GM12891 (cell line): ENCODE measurements around the gene BANF2.

Experiments used
- DNase-seq: peaks from one replicate; pipeline ENCODE4 v3.0.0; 2011; ENCODE audit warnings: low spot score; ENCODE audit not compliant: insufficient read length
- FAIRE-seq: peaks from 2 replicates; lab custom pipeline; 2011; peaks lifted over from hg19 to GRCh38; lab: Jason Lieb, UNC
- PAX5 ChIP-seq: IDR thresholded peaks from 2 replicates; pipeline ENCODE4 v1.6.1; 2011; ENCODE audit warnings: low read length, moderate library complexity, mild to moderate bottlenecking; ENCODE audit not compliant: insufficient read depth, severe bottlenecking
- POLR2A ChIP-seq: IDR thresholded peaks from 2 replicates; pipeline ENCODE4 v1.6.1; 2011; ENCODE audit warnings: low read depth, low read length, control low read depth
- POLR2AphosphoS5 ChIP-seq: IDR thresholded peaks from 2 replicates; pipeline ENCODE4 v1.6.1; 2011; ENCODE audit warnings: low read depth, low read length, control low read depth
- POU2F2 ChIP-seq: IDR thresholded peaks from 2 replicates; pipeline ENCODE4 v1.6.1; 2011; ENCODE audit warnings: low read depth, mild to moderate bottlenecking, control low read depth, low read length, moderate library complexity
- SPI1 ChIP-seq: IDR thresholded peaks from 2 replicates; pipeline ENCODE4 v1.6.1; 2011; ENCODE audit warnings: low read depth, low read length, control low read depth
- TAF1 ChIP-seq: IDR thresholded peaks from 2 replicates; pipeline ENCODE4 v1.6.1; 2011; ENCODE audit warnings: low read depth, low read length, control low read depth

The BANF2 gene

DNA sequence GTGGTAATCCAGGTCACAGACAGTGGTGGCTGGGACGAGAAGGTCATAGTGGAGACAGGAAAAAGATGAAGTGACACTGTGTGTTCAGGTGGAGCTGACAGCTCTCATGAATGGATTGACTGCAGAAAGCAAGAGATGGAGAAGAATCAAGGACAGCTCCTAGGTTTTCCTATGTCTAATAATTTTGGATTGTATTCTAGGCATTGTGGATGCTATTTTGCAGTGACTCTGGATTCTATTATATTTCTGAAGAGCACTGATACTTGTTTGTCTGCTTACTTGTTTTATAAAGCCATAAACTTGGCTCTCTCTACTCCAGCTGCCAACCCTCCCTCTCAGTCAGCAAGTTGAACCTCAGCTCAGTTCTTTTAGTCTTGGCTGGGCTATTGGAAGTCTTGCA lies 58.7 kb downstream of the BANF2 start:
- FAIRE-seq, result no peak
- TF ChIP-seq PAX5 (no peak), POLR2AphosphoS5 (no peak), SPI1 (no peak), POU2F2 (no peak), POLR2A (no peak), TAF1 (no peak)
- DNase-seq, result no peak

DNA sequence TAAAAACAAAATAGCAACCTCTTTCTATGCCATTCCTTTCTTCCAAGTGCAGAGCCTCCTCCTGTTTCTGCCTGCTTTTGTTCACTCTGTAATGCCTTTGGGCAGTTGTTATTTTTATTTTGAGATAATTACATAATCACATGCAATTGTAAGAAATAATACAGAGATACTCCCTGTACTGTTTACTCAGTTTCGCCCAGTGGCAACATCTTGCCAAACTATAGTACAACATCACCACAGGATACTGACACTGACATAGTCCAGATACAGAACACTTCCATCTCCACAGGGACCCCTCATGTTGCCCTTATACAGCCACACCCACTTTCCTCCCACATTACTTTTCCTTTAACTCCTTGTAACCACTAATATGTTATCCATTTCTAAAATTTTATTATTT lies 59.7 kb downstream of the BANF2 start:
- TF ChIP-seq SPI1 (no peak), POLR2AphosphoS5 (no peak), TAF1 (no peak), POLR2A (no peak), POU2F2 (no peak), PAX5 (no peak)
- FAIRE-seq (no peak), DNase-seq (no peak)

DNA sequence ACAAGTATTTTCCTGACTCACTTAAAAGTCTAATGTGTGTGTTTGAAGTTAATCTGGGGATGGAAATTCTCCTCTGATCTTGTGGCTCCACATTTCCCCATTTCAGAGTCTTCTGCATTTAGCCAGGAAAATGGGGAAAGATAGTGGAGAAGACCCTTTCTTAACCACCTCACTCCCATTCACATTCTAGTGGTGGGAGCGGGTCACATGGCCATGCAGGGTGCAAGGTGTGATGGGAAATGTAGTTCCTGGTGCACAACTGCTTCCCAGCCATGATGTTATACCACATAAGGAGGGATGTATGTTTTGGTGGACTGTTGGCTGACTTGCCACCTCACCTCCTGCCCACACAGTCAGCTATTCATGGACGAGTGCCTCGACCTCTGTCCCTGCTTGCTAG lies 61.8 kb downstream of the BANF2 start:
- peak; percentile 40 for FAIRE-seq
- no peak for DNase-seq
- no peak for TF ChIP-seq PAX5
- no peak for TF ChIP-seq POU2F2
- no peak for TF ChIP-seq TAF1
- TF ChIP-seq POLR2AphosphoS5, result no peak
- no peak for TF ChIP-seq SPI1
- TF ChIP-seq POLR2A, result no peak

DNA sequence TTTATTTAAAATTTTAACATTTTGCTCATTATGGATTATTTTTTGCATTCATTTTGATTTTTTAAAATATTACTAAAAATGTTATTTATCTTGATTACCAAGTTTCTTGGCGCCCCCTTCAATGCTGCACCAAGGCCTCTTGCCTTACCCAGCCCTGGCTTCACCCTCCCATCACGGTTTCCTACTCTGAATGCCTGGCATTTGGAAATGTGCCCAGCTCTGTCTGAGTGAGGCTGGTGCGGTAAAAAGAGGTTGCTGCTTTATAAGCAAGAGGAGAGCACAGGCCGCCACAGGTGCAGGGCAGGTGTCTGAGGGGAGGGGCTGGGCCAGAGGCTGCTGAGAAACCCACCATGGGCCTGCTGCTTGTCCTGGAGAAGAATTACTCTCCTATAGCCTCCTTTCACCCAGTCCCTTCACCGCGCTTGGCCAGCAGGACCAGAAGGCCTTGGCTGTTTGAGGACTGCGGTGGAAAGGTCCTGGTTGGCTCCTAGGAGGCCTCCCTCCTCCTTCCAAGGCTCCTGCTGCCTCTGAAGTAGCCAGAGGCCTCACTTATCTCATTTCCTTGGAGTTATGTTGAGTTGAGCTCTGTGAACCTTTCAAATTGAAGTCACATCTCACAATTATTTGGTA lies 62.6 kb downstream of the BANF2 start:
- FAIRE-seq (no peak), DNase-seq (no peak)
- TF ChIP-seq TAF1, result no peak
- no peak for TF ChIP-seq POU2F2
- TF ChIP-seq POLR2A, result no peak
- no peak for TF ChIP-seq POLR2AphosphoS5
- TF ChIP-seq PAX5, result no peak
- TF ChIP-seq SPI1, result no peak

DNA sequence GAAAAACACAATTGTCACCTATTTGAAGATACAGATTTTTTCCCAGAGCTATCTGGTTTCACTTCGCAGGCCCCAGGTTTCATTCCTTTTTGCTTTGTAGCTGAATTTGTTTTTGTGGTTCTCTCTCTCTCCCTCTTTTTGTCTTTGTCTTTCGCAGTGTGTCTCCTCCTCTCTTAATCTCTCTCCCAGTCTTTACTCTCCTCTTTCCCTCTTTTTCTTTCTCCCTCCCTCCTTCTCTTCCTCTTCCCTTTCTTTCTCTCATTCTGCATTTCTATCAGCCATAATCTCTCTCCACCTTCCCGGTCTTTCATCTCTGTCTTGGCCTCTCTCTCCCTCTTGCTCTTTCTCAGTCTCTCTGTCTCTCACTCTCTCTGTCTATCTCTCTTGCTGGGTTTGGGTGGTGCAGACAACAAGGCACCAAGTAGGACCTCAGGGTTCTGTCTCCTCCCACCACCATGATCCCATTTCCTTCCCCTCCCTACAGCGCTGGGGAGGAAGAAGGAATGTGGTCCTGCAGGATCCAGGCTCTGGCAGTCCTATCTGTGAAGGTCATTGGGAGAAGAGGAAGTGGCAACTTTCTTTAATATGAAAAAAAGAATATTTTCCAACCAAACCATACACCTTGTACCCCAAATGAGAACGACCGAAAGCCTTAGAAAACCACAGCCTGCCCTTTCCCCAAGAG lies 63.2 kb downstream of the BANF2 start:
- FAIRE-seq, result no peak
- no peak for TF ChIP-seq POLR2AphosphoS5
- TF ChIP-seq POU2F2, result no peak
- no peak for TF ChIP-seq SPI1
- no peak for TF ChIP-seq TAF1
- TF ChIP-seq PAX5, result no peak
- no peak for TF ChIP-seq POLR2A
- DNase-seq, result no peak

DNA sequence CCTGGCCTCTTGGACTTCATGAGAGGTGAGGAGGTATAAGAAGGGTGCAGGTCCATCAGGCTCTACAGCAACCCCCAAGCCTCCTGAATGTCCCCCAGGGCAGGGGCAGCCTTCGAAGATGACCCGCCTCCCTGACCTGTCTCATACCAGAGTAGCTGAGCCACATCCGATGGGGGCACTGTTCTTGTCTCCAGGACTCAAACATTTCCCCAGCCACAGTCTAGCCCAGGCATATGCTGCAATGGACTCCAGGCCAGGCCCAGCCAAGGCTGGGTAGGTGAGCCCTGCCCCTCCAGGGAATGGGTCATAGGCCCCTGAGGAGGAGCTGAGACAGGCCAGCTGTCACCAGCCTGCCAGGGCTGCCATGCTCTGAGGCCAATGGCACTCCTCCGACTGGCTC lies 65.3 kb downstream of the BANF2 start:
- TF ChIP-seq PAX5 (no peak), POLR2A (no peak), POU2F2 (no peak), SPI1 (no peak), TAF1 (no peak), POLR2AphosphoS5 (no peak)
- FAIRE-seq (no peak), DNase-seq (no peak)

DNA sequence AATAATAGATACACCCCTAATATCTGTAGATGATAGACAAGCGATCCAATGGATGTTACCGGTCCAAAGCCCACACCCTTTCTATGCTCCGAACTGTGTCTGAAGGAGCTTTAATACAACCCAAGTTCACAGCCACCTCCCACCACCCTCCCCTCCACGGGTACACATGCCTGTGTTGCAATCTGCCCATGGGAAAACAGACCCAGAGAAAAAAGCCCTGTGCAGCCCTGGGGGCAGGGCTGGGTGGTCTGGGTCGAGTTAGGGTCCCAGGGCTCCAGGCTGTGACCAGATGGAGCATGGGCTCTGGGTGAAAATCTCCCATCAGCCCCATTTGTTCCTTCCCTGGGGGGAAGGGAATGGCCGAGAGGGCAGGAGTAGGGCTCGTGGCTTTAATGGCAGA lies 65.8 kb downstream of the BANF2 start:
- no peak for FAIRE-seq
- no peak for TF ChIP-seq POLR2AphosphoS5

DNA sequence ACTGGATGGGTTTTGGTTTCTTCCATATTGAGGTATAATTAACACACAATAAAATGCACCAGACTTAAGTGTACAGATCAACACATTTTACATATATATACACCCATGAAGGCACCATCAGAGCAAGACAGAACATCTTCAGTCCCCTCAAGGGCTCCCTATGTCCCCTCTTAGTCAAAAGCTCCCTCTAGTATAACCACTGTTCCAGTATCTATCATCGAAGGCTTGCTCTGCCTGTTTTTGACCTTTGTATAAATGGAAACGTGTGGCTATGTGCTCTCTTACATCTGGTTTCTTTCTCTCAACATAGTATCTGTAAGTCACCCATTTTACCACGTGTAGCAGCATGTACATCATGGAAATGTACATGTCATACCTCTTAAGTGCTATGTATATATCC lies 66.5 kb downstream of the BANF2 start:
- FAIRE-seq (no peak), DNase-seq (no peak)
- no peak for TF ChIP-seq PAX5
- TF ChIP-seq TAF1, result no peak
- no peak for TF ChIP-seq POLR2AphosphoS5
- TF ChIP-seq POU2F2, result no peak
- TF ChIP-seq SPI1, result no peak
- TF ChIP-seq POLR2A, result no peak

More for the DNA sequence above, 65.8 kb downstream of the BANF2 start:
- no peak for DNase-seq

DNA sequence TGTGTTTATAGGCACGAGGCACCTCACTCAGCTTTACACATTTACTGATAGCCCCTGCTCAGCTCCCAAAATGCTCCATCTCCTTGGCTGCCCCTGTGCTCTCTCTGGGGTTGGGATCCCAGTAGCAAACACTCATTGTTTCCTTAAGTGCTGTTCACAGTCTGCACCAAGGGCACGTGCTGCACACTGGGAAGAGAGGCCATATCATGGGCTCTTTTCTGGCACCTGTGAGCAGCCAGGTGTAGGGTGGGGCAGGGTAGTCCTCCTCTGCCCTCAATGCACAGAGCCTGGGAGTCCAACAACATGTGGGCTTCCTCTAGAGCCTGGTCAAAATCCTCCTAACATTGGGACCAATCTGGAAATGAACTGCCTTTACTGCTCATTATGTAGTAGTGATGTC lies 67.9 kb downstream of the BANF2 start:
- TF ChIP-seq PAX5, result no peak
- TF ChIP-seq SPI1, result no peak
- no peak for TF ChIP-seq POU2F2
- no peak for TF ChIP-seq POLR2A
- no peak for FAIRE-seq
- no peak for DNase-seq
